Stimulated activated CD8-positive, alpha-beta memory T cell treated with anti-CD3 and anti-CD28 coated beads, Interleukin-15, amount 100 ng/mL, for 24 hours (primary cell): Measurements from ENCODE around the gene JAM2.
"Not testable (repeated sequence)": the region's sequence is repeated elsewhere in the genome, so short reads cannot be mapped to it uniquely, and the experiment has no call there.

ENCODE experiments used
- DNase-seq: peaks from one replicate; pipeline ENCODE4 v3.0.0-alpha.2; 2020; ENCODE audit warnings: low read depth

JAM2 gene

DNA sequence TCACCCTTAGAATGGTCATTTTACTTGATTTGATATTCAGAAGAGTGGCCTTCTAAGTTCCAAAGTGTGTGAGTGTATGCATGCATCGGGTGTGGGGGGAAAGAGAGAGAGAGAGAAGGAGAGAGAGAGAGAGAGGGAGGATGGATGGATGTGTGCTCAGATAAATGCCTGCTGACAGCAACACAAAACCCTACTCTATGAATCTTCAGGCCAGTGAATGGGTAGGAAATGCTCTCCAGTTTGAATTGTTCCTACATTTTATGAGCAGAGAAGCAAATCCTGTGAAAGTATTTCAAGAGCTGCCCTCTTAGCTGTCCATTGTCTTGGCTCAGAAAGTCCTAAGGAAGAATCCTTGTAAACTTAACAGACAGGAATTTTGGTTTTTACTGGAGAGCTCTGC is 7.4 kb downstream of the JAM2 start:
- DNase-seq, result no peak

DNA sequence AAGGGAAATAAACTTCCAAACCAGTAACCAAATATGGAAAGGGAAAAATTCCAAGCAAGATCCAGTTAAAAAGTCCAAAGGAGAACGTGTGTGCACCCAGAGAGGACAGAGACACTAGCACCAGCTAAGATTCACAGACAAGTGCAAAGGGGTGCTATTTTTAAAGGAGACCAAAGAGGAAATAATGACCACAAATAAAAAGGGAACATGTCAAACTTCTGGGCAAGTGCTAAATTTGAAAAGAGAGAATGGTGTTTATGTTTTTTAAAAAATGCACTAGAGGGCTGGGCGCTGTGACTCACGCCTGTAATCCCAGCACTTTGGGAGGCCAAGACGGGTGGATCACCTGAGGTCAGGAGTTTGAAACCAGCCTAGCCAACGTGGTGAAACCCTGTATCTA is 8.6 kb downstream of the JAM2 start:
- DNase-seq, result no peak

DNA sequence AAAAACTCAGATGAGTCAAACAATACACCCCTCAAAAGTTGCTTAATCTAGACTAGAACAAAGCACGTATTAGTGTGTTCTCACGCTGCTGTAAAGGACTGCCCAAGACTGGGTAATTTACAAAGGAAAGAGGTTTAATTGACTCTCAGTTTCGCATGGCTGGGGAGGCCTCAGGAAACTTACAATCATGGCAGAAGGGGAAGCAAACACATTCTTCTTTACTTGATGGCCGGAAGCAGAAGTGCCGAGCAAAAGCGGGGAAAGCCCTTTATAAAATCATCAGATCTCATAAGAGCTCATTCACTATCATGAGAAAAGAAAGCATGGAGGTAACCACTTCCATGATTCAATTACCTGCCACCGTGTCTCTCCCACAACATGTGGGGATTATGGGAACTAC is 10.1 kb downstream of the JAM2 start:
- DNase-seq, result no peak

DNA sequence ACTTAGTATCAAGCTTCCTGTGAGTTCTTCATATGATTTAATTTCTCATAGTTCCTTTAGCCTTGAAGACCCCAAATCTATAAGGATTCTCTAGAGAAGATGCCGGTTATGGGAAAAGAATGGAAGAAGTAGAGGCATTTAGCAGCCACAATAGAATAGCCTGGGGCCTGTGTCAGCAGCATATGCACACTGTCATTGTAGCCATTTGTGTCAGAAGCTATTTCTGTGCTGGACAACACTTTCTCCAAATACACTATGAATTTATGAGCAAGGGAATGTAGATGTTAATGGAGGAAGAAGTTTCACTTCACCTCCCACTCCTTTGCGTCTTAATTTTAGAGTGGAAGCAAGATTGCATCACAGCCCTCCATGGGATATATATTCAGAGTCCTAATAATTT is 17.4 kb downstream of the JAM2 start:
- no peak for DNase-seq

DNA sequence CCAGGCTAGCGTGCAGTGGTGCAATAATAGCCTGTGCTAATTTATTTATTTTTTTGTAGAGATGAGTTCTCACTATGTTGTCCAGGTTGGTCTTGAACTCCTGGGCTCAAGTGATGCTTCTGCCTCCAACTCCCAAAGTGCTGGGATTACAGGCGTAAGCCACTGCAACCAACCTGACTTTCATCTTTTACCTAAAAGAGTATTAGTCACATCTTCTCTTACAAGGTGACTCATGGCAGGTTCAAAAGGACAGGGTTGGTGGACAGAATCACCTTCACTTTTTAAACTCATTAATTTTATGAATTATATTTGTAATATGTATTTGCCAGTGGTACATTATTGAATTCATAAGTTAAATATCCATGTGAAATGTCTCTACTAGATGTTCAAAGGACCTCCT is 18.1 kb downstream of the JAM2 start:
- no peak for DNase-seq

DNA sequence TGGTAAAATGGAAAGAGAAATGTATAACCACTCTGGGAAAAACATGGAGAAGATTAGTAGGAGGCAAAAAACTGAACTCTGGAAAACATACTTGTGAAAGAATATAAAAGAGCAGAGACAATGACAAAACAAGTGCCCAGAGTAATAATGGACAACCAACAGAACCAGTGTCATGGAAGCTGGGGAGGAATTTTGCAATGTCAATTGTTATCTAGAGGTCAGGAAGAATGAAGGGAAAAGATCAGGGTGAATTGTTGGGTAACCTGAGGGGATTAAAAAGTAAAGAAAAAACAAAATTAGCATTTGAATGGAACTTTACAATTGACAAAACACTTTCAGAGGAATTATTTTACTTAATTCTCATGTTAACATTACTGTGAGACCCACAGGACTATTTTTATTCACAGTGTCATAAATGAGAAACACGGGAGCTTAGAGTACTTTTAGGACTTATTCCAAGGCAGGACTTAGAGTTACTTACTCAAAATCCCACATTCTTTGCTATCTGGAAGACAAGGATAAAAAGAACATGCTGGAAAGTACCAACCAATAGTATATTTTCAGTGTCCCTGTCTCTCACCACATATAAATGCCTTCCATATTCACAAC is 19.5 kb downstream of the JAM2 start:
- no peak for DNase-seq

DNA sequence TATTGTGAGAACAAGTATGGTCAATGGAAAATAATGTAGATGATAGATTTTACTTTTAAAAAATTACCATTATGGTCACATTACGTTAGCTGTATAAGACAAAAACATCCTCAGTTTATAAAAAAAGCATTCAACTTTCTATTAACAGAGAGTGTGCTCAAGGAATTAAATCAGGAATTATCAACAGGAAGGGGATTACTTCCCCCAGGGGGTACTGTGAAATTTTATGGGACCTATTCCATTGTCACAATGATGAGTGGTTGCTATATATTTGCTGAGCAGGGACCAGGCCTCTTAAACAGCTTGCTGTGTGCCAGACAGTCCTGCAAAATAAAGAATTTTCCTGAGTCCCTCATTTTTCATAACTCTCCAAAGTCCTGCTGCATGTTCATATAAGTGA is 21.2 kb downstream of the JAM2 start:
- no peak for DNase-seq

DNA sequence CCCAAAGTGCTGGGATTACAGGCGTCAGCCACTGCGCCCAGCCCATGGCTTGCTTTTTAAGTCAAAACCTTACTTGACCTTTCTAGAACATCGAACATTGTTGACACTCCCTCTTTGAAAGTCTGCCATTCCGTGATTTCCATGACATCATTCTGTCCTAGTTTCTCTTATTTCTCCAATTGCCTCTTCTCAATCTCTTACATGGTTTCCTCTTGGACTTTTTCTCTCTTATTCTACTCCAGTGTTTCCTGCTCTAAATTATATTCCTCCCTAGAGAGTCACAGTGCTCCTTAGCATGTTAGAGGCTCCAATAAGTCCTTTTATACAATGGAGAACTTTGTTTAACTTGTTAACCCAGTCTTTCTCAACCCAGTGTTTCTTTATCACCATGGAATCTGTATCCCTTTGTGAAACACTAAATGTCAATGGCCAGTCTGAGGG is 25.5 kb downstream of the JAM2 start:
- no peak for DNase-seq

DNA sequence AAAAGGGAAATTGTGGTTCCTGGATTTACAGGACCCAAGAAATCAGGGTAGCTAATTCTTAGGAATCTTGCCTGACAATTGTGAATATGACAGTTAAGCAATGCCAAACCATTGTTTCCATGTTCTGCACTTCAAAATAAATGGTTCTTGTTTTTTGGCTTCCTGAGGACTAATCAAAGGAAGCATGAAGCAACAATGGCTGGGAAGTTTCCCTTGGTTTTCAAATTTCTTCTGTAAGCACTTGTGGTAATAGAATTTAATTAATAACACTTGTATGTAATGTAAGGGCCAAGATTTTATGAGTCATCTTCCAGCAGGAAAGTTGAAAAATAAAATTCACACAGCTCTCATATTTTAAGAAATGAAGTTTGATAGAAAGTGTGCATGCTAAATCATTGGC is 31.7 kb downstream of the JAM2 start:
- DNase-seq, result no peak

DNA sequence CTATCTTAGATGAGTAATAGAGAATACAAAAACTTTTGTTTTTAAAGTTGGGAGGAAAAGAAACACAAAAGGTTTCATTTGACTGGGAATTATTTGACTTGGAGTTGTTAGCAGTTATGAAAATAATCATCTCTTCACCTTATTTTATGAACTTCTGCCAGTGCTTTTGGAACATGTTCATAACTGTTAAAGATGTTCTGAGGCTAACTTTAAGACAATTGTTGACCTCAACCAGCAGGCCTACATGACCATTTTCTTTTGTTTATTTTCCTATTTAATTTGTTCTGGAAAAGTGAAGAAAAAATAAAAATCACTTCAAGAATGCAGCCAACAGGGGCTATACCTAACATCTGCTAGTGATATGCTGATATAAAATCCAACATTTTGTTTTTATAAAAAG is 37.4 kb downstream of the JAM2 start:
- no peak for DNase-seq

DNA sequence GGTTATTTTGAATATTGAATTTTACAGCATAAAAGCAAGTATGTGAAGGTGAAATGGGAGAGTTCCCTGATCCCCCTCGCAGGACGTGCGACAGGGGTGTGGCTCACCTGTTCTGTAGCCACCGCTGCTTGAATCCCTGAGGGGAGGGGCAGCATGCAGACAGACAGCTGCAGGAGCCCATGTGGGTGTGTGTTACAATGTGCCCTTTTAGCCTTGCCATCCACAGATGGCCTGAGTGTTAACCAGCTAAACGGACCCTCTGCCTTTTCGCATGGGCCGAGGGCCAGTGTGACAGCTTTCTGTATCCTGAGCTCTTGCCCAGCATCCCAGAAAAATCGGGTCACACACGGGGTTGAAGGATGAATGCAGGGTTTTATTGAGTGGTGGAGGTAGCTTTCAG is 43.3 kb downstream of the JAM2 start:
- no peak for DNase-seq

DNA sequence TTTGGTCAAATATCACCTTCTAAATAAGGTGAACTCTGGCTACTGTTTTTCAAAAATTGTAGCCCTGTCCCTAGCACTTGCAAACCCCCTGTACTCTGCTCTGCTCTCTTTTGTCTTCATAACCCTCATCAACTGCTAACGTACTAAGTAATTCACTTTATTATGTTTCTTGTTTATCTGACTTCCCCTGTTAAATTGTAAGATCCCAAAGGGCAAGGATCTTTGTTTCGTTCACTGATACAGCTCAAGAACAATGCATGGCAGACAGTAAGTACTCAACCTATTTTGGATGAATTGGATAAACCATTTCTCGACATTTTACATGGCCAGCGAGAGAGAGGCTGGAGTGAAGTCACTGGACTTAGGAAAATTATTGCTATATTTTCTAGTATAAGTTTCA is 48.7 kb downstream of the JAM2 start:
- DNase-seq, result no peak

DNA sequence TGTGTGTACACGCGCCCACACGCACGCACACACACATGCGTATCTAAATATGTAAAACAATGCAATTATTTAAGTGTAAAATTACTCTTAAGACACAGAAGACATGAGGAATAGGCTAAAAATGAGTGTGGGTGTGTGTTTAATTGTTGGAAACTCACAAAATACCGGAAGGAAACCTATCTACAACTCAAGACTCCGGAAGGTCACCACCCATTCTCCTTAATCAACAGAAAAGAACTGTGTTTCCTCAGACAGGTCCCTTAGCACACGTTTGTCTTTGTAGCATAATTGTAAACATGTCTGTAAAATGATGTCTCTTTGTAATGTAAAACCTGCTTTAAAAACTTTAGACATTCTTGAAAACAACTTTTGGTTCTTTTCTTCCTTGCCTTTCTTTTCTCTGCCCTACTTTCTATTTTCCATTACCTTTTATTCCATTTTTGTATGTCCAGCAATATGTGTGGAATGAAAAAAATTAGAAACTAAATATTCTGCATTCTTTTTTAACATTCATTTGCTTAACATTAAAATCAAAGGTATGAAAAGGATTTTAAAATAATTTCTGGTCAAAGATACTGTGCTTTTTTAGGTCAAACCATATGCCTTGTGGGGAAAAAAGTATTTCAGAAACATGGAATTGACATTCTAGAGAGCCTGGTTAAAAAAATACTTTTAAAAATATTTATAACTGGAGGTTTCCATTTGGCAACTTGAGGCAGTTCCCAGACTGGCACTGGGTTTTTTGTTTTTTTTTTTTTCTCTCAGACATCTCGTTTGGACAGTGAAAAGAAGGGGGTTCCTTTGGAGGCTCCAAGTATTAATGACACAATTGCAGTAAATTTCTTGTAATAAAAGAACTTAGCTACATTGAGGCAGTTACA is 49.5 kb downstream of the JAM2 start:
- no peak for DNase-seq

DNA sequence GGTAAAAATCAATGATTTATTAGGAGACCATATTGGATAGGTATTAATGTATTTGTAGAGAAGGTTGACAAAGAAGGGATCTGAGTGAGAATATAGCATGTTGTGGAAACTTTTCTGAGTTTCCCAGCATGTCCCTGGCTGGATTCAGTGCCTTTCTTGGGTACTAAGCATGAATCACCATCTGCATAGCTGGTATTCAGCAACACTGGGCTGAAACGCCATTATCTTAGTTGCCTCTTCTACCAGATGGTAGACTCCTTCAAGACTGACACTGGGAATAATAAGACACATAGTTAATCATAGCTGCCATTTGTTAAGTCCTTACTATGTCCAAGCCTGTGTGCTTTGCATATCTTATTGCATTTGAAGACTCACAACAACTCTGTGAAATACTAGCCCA is 50.2 kb downstream of the JAM2 start:
- no peak for DNase-seq

DNA sequence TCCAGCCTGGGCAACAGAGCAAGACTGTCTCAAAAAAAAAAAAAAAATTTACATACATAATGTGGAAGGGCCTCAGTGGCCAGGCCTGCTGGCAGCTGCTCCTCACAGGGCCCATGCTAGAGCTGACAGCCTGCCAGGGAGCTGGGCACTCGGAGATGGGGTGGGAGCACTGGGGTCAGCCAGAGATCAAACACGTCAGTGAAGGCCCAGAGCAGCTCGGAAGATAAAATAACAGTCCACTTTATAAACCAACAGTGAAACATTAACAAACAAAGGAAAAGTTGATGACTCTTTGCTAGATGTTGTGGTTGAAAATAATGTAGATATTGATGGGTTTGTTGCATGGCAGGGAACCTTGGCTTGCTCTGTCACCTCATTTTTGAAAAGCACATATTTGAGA is 52.9 kb downstream of the JAM2 start:
- DNase-seq, result no peak

DNA sequence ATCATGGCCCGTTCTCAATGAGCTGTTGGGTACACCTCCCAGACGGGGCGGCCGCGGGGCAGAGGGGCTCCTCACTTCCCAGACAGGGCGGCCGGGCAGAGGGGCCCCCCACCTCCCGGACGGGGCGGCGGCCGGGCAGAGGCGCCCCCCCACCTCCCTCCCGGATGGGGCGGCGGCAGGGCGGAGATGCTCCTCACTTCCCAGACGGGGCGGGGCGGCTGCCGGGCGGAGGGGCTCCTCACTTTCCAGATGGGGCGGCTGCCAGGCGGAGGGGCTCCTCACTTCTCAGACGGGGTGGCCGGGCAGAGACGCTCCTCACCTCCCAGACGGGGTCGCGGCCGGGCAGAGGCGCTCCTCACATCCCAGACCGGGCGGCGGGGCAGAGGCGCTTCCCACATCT is 56.4 kb downstream of the JAM2 start:
- DNase-seq, result not testable (repeated sequence)

DNA sequence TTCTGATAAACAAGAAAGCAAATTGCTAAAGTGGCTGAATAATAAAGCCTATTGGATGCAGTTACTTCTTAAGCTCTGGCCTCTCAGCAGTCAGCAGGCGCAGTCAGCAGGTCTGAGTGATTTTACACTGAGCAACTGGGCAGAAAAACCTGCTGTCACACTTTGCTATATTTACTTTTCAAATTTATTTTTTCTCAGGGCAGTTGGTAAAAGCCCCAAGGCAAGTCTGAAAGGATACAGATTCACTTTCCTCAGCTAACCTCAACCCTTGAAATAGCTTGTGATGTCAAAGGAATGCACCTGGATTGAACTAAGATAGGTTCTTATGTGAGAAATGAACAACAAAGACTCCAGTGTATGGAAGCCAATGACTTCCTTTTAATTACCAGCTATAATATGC is 61.7 kb downstream of the JAM2 start:
- DNase-seq, result no peak

DNA sequence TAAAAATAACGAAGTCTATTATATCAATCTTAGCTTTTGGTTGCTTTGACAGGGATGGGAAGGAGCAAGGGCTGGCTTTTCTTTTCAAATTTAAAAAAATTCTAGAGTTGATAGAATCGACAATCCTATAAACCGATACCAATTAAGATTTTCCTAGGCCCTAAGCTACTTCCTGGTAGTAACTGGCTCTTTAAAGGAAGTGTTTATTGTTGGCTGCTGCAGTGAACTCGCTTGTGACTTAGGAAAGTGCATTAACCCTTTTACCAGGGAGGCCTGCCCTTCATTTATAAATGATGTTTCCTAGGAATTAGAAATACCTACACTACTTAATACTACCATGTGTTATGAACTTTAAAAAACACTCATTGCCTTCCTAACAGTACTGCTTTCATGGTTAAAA is 62.5 kb downstream of the JAM2 start:
- DNase-seq, result no peak

DNA sequence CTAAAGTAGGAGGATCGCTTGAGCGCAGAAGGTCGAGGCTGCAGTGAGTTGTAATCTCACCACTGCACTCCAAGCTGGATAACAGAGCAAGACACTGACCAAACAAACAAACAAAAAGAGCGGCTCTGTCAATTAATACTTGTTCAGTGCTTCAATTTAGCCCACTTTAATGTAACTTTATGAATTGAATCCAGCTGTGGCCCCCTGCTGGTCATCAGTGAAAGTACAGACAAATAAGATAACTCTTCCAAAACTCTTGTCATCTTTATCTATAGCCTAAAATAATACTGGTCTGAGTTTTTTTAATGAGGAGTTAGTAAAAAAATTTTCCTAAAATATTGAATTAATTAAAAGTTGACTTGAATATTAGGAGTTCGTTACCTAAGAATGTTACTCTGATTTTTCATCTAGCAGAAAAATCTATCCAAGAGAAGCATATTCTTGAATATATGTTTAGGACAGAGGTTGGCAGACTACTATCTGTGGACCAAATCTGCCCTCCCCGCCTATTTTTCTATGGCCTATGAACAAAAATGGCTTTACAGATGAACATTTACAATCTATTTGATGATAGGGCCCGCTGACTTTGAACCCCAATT is 69.5 kb downstream of the JAM2 start:
- DNase-seq, result no peak

DNA sequence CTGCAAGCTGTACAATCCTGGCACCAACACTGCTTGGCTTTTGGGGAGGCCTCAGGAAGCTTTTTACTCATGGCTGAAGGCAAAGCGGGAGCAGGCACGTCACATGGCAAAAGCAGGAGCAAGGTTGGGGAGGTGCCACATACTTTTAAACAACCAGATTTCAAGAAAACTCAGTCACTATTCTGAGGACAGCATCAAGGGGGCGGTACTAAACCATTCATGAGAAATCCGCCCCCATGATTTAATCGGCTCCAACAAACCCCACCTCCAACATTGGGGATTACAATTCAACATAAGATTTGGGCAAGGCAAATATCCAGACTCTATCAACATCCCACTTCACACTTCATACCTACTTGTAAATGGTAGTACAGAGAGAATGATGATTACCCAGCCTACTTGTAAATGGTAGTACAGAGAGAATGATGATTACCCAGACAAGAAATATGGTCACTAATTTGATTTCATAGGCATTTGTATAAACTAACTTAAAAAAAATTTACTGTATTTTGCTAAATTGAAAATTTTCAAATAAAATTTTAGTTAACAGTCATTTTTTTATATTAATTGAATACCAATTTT is 70.7 kb downstream of the JAM2 start:
- no peak for DNase-seq

DNA sequence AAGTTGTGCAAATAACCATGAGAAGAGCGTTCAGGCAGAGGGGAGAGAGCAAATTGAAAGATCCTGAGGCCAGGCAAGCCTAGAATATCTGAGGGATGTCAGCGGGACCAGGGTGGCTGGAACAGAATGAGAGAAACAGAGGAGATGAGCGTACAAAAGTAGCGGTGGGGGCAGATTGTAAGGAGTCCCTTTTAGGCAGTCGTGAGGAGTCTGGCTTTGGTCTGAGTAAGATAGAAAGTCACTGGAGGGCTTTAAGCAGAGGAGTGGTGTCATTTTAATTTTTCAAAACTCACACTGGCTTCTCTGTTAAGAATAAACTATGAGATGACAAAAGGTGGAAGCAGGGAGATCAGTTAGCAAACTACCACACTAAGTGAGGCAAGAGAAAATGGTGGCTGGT is 71.5 kb downstream of the JAM2 start:
- no peak for DNase-seq

DNA sequence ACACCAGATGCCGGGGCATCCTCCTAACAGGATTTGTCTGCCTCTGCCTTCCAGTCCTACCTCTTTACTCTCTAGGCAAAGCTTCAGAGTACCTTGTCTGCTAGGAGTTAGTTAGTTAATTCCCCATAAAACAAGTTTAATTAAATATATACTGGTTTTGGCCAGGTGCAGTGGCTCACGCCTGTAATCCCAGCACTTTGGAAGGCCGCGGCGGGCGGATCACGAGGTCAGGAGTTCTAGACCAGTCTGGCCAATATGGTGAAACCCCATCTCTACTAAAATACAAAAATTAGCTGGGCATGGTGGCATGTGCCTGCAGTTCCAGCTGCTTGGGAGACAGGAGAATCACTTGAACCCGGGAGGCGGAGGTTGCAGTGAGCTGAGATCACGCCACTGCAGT is 75.0 kb downstream of the JAM2 start:
- not testable (repeated sequence) for DNase-seq

DNA sequence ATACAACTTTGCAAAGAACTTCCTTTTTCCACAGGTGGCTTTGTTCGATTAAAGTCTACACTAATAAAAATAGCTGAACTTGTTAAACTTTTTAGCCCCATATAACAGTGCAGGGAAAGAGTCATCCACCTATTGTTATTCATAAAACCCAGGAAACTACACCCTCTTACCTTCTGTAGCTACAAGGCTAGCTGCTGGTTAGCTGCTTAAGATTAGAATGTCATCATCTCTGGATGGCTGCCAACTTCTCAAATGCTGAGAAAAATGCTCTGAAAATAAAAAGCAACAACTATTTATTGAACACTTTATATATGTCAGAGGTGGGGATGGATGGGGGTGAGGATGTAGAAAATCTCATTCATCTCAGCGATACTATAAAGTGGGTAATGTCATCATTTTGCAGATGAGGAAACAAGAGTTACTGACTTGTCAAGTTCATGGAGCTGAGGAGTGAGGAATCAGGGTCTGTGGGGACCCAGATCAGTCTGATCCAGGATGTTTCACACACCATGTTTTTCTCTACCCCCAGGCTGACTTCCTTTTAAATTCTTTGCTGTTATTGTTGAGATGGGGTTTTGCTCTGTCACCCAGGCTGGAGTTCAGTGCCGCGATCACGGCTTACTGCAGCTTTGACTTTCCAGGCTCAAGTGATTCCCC is 78.6 kb downstream of the JAM2 start:
- DNase-seq, result no peak
